ENCODE measurements around the gene RBM5. TPM values are rescaled to one million over a fixed set of nuclear protein-coding genes. Genes with fewer than 3 reads are reported as not detected.

Gene RBM5
- polyA plus RNA-seq, 1 experiment: 253 TPM

DNA sequence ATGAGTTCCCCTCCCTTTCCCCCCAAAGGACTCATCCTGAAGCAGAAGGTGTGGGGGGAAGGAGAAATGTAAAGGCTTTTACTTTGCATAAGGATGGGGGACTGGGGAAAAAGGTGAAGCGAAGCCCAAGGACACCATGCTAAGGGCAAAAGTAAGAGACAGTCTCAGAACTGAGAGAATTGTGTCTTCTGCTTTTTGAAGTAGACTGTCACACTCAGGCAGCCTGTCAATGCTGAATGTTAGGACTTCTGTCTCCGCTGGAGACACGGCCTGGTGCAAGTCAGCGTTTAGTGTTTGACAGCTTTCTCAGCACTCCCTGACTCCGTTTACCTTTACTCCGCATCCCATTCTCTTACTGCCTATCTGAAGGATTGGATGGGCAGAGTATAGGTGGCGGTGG, 13.8 kb downstream of the RBM5 start:
- no peak overlapping the region for H3K4me3 ChIP-seq (ENCODE audit: low read depth, low read length)
- no peak overlapping the region for H3K27ac ChIP-seq (ENCODE audit: low read depth, low read length)
- H3K27me3 ChIP-seq (ENCODE audit: control insufficient read depth, insufficient read depth, low read length): no peaks in the 10 kb centered on the region
- ChIA-PET POLR2A (interaction anchor here (0.7 kb wide), 1 partner anchor 136 kb away, joined by 7 read pairs; no protein-coding TSS in a partner anchor), CTCF (interaction anchor here (1.3 kb wide), 1 partner anchor 8 kb away, joined by 6 read pairs; no protein-coding TSS in a partner anchor)
- TF ChIP-seq, protein P1, sequence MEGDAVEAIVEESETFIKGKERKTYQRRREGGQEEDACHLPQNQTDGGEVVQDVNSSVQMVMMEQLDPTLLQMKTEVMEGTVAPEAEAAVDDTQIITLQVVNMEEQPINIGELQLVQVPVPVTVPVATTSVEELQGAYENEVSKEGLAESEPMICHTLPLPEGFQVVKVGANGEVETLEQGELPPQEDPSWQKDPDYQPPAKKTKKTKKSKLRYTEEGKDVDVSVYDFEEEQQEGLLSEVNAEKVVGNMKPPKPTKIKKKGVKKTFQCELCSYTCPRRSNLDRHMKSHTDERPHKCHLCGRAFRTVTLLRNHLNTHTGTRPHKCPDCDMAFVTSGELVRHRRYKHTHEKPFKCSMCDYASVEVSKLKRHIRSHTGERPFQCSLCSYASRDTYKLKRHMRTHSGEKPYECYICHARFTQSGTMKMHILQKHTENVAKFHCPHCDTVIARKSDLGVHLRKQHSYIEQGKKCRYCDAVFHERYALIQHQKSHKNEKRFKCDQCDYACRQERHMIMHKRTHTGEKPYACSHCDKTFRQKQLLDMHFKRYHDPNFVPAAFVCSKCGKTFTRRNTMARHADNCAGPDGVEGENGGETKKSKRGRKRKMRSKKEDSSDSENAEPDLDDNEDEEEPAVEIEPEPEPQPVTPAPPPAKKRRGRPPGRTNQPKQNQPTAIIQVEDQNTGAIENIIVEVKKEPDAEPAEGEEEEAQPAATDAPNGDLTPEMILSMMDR (IDR thresholded peaks at IDR 0.05; ENCODE audit: low read depth, low read length): no peak
- H3K9me3 ChIP-seq (ENCODE audit: control insufficient read depth, insufficient read depth, low read length): no peaks in the 10 kb centered on the region
- no peak for DNase-seq (ENCODE audit: low read depth, low spot score)

DNA sequence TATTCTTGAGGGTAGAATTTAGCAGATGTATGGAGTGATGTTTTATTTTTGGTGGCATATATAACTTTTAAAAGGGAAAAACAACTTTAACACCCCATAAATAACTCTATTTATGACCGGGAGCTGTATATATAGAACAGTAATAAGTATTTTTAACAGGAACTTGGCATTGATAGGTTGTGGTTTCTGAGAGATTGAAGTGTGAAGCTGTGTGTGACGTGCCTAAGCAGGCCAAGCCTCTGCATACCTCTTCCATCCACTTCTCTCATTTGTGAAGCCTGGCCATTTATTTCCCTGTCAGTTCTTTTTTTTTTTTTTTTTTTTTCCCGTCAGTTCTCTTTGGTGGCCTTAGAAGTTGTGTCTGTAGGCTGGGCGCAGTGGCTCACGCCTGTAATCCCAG, 23.0 kb downstream of the RBM5 start:
- no peaks in the 10 kb centered on the region for H3K27me3 ChIP-seq (ENCODE audit: control insufficient read depth, insufficient read depth, low read length)
- TF ChIP-seq, protein P1 (IDR thresholded peaks at IDR 0.05; ENCODE audit: low read depth, low read length): no peak
- H3K4me3 ChIP-seq (ENCODE audit: low read depth, low read length): no peak overlapping the region
- no peak overlapping the region for H3K27ac ChIP-seq (ENCODE audit: low read depth, low read length)
- CTCF ChIA-PET: interaction anchor here (1.1 kb wide), 1 partner anchor 11 kb away, joined by 3 read pairs; no protein-coding TSS in a partner anchor
- no peak for DNase-seq (ENCODE audit: low read depth, low spot score)
- no peaks in the 10 kb centered on the region for H3K9me3 ChIP-seq (ENCODE audit: control insufficient read depth, insufficient read depth, low read length)
- POLR2A ChIA-PET: no interaction called here

DNA sequence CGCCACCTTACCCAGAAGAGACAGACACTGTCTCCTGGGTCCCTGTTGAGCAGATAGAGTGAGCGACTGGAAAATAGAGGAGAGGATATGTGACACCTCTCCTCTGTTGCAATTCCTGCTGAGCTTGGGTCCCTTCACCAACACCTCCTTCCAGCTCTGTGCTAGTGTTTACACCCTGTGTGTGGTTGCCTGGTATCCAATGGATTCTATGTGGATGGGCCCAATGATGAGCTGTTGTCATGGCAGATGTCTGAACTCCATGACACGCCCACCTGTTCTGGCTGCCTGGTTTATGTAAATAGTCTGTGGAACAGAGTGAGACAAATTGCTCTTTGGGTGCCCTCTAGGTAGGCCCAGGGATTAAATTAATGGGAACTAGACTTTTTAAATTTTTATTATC, 23.7 kb downstream of the RBM5 start:
- POLR2A ChIA-PET: interaction anchor here (0.7 kb wide), 1 partner anchor 309 kb away, joined by 7 read pairs; no protein-coding TSS in a partner anchor
- Histone ChIP-seq H3K27me3 (ENCODE audit: control insufficient read depth, insufficient read depth, low read length) (no peaks in the 10 kb centered on the region), H3K9me3 (ENCODE audit: control insufficient read depth, insufficient read depth, low read length) (no peaks in the 10 kb centered on the region), H3K27ac (ENCODE audit: low read depth, low read length) (no peak overlapping the region), H3K4me3 (ENCODE audit: low read depth, low read length) (no peak overlapping the region)
- no peak for DNase-seq (ENCODE audit: low read depth, low spot score)
- CTCF ChIA-PET: interaction anchor here (1.0 to 1.1 kb wide), 2 partner anchors 9 to 12 kb away, joined by 3 read pairs; no protein-coding TSS in a partner anchor
- TF ChIP-seq, protein P1 (IDR thresholded peaks at IDR 0.05; ENCODE audit: low read depth, low read length): no peak

DNA sequence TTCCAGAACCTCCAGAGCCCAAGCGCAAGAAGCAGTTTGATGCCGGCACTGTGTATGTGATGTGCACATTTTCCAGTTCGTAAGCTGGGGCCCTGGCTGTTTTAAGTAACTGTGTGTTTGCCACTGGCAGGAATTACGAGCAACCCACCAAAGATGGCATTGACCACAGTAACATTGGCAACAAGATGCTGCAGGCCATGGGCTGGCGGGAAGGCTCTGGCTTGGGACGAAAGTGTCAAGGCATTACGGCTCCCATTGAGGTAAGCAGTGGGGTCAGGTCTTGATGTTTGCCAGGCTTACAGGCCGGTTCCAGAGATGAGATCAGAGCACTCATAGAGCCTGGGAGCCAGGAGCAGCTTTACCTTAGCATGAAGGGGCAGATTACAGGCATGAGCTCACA, 28.4 kb downstream of the RBM5 start:
- no peaks in the 10 kb centered on the region for H3K9me3 ChIP-seq (ENCODE audit: control insufficient read depth, insufficient read depth, low read length)
- H3K4me3 ChIP-seq (ENCODE audit: low read depth, low read length): no peak overlapping the region
- POLR2A ChIA-PET: interaction anchor here (0.7 to 1.0 kb wide), 2 partner anchors 21 to 104 kb away, joined by 3 to 4 read pairs; no protein-coding TSS in a partner anchor
- no peak for DNase-seq (ENCODE audit: low read depth, low spot score)
- TF ChIP-seq, protein P1 (IDR thresholded peaks at IDR 0.05; ENCODE audit: low read depth, low read length): no peak
- H3K27ac ChIP-seq (ENCODE audit: low read depth, low read length): no peak overlapping the region
- CTCF ChIA-PET: interaction anchor here (0.7 to 2.1 kb wide), 3 partner anchors 71 to 182 kb away, joined by 5 to 8 read pairs (median 6); no protein-coding TSS in a partner anchor
- H3K27me3 ChIP-seq (ENCODE audit: control insufficient read depth, insufficient read depth, low read length): no peaks in the 10 kb centered on the region

DNA sequence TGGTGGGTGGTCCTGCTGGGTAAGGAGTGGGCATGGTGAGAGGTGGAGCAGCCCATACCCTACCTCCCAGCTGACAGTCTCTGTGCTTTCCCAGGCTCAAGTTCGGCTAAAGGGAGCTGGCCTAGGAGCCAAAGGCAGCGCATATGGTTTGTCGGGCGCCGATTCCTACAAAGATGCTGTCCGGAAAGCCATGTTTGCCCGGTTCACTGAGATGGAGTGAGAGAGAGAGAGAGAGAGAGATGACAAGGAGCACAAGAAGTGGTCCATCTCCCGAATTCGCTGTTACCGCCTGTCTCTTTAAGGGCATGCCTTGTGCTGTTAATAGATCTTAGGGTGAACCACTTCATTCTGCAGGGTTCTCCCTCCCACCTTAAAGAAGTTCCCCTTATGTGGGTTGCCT, 29.5 kb downstream of the RBM5 start:
- Histone ChIP-seq H3K27ac (ENCODE audit: low read depth, low read length) (no peak overlapping the region), H3K4me3 (ENCODE audit: low read depth, low read length) (no peak overlapping the region), H3K9me3 (ENCODE audit: control insufficient read depth, insufficient read depth, low read length) (no peaks in the 10 kb centered on the region), H3K27me3 (ENCODE audit: control insufficient read depth, insufficient read depth, low read length) (no peaks in the 10 kb centered on the region)
- POLR2A ChIA-PET: interaction anchor here (1.0 kb wide), 1 partner anchor 23 kb away, joined by 3 read pairs; no protein-coding TSS in a partner anchor
- no peak for DNase-seq (ENCODE audit: low read depth, low spot score)
- TF ChIP-seq, protein P1 (IDR thresholded peaks at IDR 0.05; ENCODE audit: low read depth, low read length): no peak
- CTCF ChIA-PET: interaction anchor here (0.5 to 2.1 kb wide), 4 partner anchors 62 to 108 kb away, joined by 3 to 8 read pairs (median 6); no protein-coding TSS in a partner anchor
